Activated CD8-positive, alpha-beta memory T cell treated with anti-CD3 and anti-CD28 coated beads, Interleukin-2, amount 50 U/mL, for 1 hour (primary cell): ENCODE results near the gene TPP1.

Source experiments
- DNase-seq: peaks from one replicate; pipeline ENCODE4 v3.0.0-alpha.2; 2020; ENCODE audit errors: extremely low read depth

TPP1 gene

DNA sequence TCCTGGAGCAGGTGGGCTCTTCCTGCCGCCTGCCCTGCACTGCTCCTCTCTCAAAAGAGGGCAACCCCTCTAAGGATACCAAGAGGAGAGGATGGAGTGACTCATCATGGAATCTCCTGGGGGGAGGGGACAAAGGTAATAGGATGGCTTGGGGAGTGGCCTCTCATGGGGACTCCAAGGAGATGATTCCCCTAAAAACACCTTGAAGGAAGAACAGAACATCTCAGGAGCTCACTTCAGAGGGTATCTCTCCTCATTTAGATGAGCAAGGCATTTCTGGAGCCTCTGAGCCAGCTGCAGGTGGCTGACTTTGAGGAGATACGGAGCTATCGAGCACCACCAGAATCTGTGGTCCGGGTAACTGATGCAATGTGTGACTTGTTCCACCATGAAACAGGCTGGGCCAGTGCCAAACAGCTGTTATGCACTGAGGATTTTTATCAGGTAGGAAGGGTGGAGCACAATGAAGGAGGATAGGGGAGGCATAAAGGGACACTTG is 56.1 kb downstream of the TPP1 start:
- DNase-seq, result no peak
